K562 (cell line): ENCODE data around the gene ST6GALNAC3. TPM values are rescaled to one million over a fixed set of nuclear protein-coding genes. Genes with fewer than 3 reads are reported as not detected.

ENCODE experiments used
- ATAC-seq: fragments of 200-7000 bp; cut with Tn5 transposase; 3 replicates; pipeline ENCODE4 v1.9.1; 2020; ENCODE audit warnings: moderate library complexity
- BruUV-seq: library from RNA; stranded (reverse); fragments of 400-500 nt; replicated peaks from 2 replicates; lab custom pipeline; 2021; lab: Mats Ljungman, UMichigan
- CTCF ChIA-PET: fragments of 300-600 bp; formaldehyde crosslinking; extraction: SDS; loops from one replicate; lab custom pipeline; 2021; ENCODE audit warnings: low intra/inter-chr PET ratio; lab: Yijun Ruan, JAX
- POLR2A ChIA-PET: fragments of 300-600, 350-650 bp; sonication (Branson Sonifier 250); formaldehyde crosslinking; extraction: SDS; loops from one replicate; lab custom pipeline; 2021; ENCODE audit warnings: antibody characterized with exemption, inconsistent platforms; lab: Yijun Ruan, JAX
- DNase-seq, 4 experiments: peaks; one replicate each; pipeline versions ENCODE4 v3.0.0 to v3.0.0-alpha.2; 2011 to 2018; ENCODE audit warnings: low spot score in 3 of 4, mixed read lengths in 3 of 4; ENCODE audit errors: extremely low read depth in 1 of 4
- FAIRE-seq: peaks from 2 replicates; lab custom pipeline; 2011; peaks lifted over from hg19 to GRCh38; lab: Jason Lieb, UNC
- H2AFZ ChIP-seq: 2 replicates; pipeline ENCODE4 v1.6.0; 2011; ENCODE audit warnings: low read depth, low read length, control low read depth, inconsistent platforms
- H3K27ac ChIP-seq: fragments of 200-600 bp; 3 replicates; pipeline ENCODE4 v1.8.0; 2011; ENCODE audit warnings: low read depth, mild to moderate bottlenecking, control low read depth, inconsistent platforms, low read length, moderate library complexity, mixed read lengths; ENCODE audit errors: extremely low read depth
- H3K27me3 ChIP-seq, 2 experiments: fragments of 300-600 bp in 1 of 2; 2 replicates in 1 of 2; 3 replicates in 1 of 2; pipeline versions ENCODE4 v1.6.0 to v1.8.0; 2011; ENCODE audit warnings: inconsistent platforms in 2 of 2, low read length in 2 of 2, mild to moderate bottlenecking in 1 of 2, mixed read lengths in 1 of 2, moderate library complexity in 1 of 2; ENCODE audit not compliant: control insufficient read depth in 2 of 2, insufficient read depth in 2 of 2
- H3K36me3 ChIP-seq: fragments of 300-600 bp; 3 replicates; pipeline ENCODE4 v1.8.0; 2011; ENCODE audit warnings: mild to moderate bottlenecking, low read length, inconsistent platforms; ENCODE audit not compliant: control insufficient read depth, insufficient read depth
- H3K4me1 ChIP-seq, 2 experiments: fragments of 200-600 bp in 1 of 2; replicated peaks in 1 of 2; 2 replicates in 1 of 2; 3 replicates in 1 of 2; pipeline versions ENCODE4 v1.5.1 to v1.8.0; 2011; ENCODE audit warnings: inconsistent platforms in 2 of 2, low read length in 2 of 2, mild to moderate bottlenecking in 1 of 2, mixed read lengths in 1 of 2, moderate library complexity in 1 of 2; ENCODE audit not compliant: control insufficient read depth in 2 of 2, insufficient read depth in 2 of 2
- H3K4me2 ChIP-seq: 2 replicates; pipeline ENCODE4 v1.6.1; 2011; ENCODE audit warnings: low read length, control low read depth, inconsistent platforms, mixed read lengths; ENCODE audit not compliant: insufficient read depth
- H3K4me3 ChIP-seq: fragments of 200-600 bp; sonication (generic), shearing (Covaris generic); 2 replicates; pipeline ENCODE4 v1.5.1; 2016; ENCODE audit warnings: control low read depth, inconsistent platforms
- H3K79me2 ChIP-seq: fragments of 200-600 bp; 3 replicates; pipeline ENCODE4 v1.8.0; 2011; ENCODE audit warnings: low read length, inconsistent platforms; ENCODE audit not compliant: control insufficient read depth, insufficient read depth
- H3K9ac ChIP-seq, 2 experiments: 2 replicates each; pipeline versions ENCODE4 v1.6.0 to v1.6.1; 2011; ENCODE audit warnings: low read depth in 2 of 2, low read length in 2 of 2, control low read depth in 1 of 2, inconsistent platforms in 1 of 2, mild to moderate bottlenecking in 1 of 2, mixed read lengths in 1 of 2; ENCODE audit not compliant: insufficient read depth in 1 of 2
- H3K9me1 ChIP-seq: one replicate; pipeline ENCODE4 v1.6.0; 2011; ENCODE audit warnings: inconsistent platforms, mild to moderate bottlenecking, low read length, moderate library complexity; ENCODE audit not compliant: control insufficient read depth, insufficient read depth
- H3K9me3 ChIP-seq: replicated peaks from 2 replicates; pipeline ENCODE4 v1.5.1; 2011; ENCODE audit warnings: low read depth, low read length, inconsistent platforms; ENCODE audit not compliant: control insufficient read depth, insufficient read depth
- H4K20me1 ChIP-seq: replicated peaks from 2 replicates; pipeline ENCODE4 v1.6.1; 2011; ENCODE audit warnings: low read length, inconsistent platforms, mixed read lengths; ENCODE audit not compliant: control insufficient read depth, insufficient read depth
- CBFA2T3 ChIP-seq: fragments of 450-650 bp; IDR thresholded peaks from 2 replicates; pipeline ENCODE4 v1.6.1; 2017
- CBX8 ChIP-seq: fragments of 200-600 bp; sonication (generic); IDR thresholded peaks from 2 replicates; pipeline ENCODE4 v1.6.1; 2012; ENCODE audit warnings: borderline replicate concordance, mixed run types, low read depth, mild to moderate bottlenecking, moderate library complexity, mixed read lengths, low read length, control low read depth, inconsistent platforms; ENCODE audit not compliant: poor library complexity, severe bottlenecking; ENCODE audit errors: extremely low read depth
- CTBP1 ChIP-seq: fragments of 450-650 bp; IDR thresholded peaks from 2 replicates; pipeline ENCODE4 v1.6.1; 2016; ENCODE audit warnings: borderline replicate concordance
- GATA2 ChIP-seq: sonication (generic); formaldehyde crosslinking; IDR thresholded peaks from 2 replicates; pipeline ENCODE4 v1.4.0; 2020; ENCODE audit warnings: mild to moderate bottlenecking, missing genetic modification reagents
- HSF4 ChIP-seq: fragments of 250-450 bp; sonication (Bioruptor Pico); IDR thresholded peaks from 2 replicates; pipeline ENCODE4 v2.1.2; 2022; ENCODE audit warnings: mild to moderate bottlenecking, moderate library complexity, borderline replicate concordance
- NCOA4 ChIP-seq: fragments of 450-650 bp; IDR thresholded peaks from 2 replicates; pipeline ENCODE4 v1.6.1; 2018; ENCODE audit warnings: mild to moderate bottlenecking; ENCODE audit not compliant: partially characterized antibody
- RAD21 ChIP-seq, 2 experiments: fragments of 250-450 bp in 1 of 2; fragments of 450-650 bp in 1 of 2; sonication (Bioruptor Pico) in 1 of 2; formaldehyde crosslinking in 1 of 2; IDR thresholded peaks in 1 of 2; conservative IDR thresholded peaks in 1 of 2; 2 replicates each; pipeline versions ENCODE4 v1.4.0 to v1.8.0; 2020 to 2022; ENCODE audit warnings: mild to moderate bottlenecking in 2 of 2, moderate library complexity in 1 of 2
- RB1 ChIP-seq: fragments of 450-650 bp; IDR thresholded peaks from 2 replicates; pipeline ENCODE4 v1.6.1; 2017; ENCODE audit warnings: low read depth, mild to moderate bottlenecking
- RBFOX2 ChIP-seq: fragments of 200-400 bp; formaldehyde crosslinking; IDR thresholded peaks from 2 replicates; pipeline ENCODE4 v1.6.1; 2017; ENCODE audit warnings: low read depth, mild to moderate bottlenecking, low read length, moderate library complexity
- RBM15 ChIP-seq: fragments of 200-400 bp; formaldehyde crosslinking; IDR thresholded peaks from 2 replicates; pipeline ENCODE4 v1.6.1; 2018; ENCODE audit warnings: mild to moderate bottlenecking, low read length, moderate library complexity; ENCODE audit not compliant: insufficient read depth
- SRSF1 ChIP-seq: fragments of 200-400 bp; formaldehyde crosslinking; IDR thresholded peaks from 2 replicates; pipeline ENCODE4 v1.6.1; 2017; ENCODE audit warnings: mild to moderate bottlenecking, low read depth, low read length, moderate library complexity
- ZBTB8A ChIP-seq: fragments of 450-650 bp; IDR thresholded peaks from 2 replicates; pipeline ENCODE4 v1.6.1; 2018; ENCODE audit warnings: mild to moderate bottlenecking, moderate library complexity; ENCODE audit not compliant: partially characterized antibody
- ZNF507 ChIP-seq: conservative IDR thresholded peaks from 2 replicates; pipeline ENCODE4 v1.6.1; 2017; ENCODE audit warnings: missing genetic modification characterization, missing compliant biosample characterization
- WGBS: fragments of 100-300 bp; shearing (Covaris generic); methylation state at CpG from one replicate; pipeline ENCODE4 v1.1.6; 2016; ENCODE audit warnings: low coverage, mixed read lengths; ENCODE audit not compliant: insufficient coverage; ENCODE audit errors: missing lambda C conversion rate; 5-methylcytosine and 5-hydroxymethylcytosine counted together
- in situ Hi-C: fragments of 300-500 bp; cut with MboI; formaldehyde crosslinking; loops from 4 replicates; pipeline ENCODE4 v1.15.0; 2018; ENCODE audit warnings: inconsistent platforms, mixed read lengths
- intact Hi-C: fragments of 100-400 bp; cut with micrococcal nuclease; formaldehyde crosslinking; loops from 2 replicates; pipeline ENCODE4 v1.14.2; 2022
- polyA plus RNA-seq, 8 experiments: library from polyadenylated mRNA; depleted of rRNA in 4 of 8; stranded (reverse) in 5 of 8; unstranded in 3 of 8; fragments of >200 nt; fragmentation: Nextera tagmentation in 2 of 8; fragmentation: Illumina TruSeq in 1 of 8; extraction: Ambion mirVana in 2 of 8; extraction: Trizol in 1 of 8; gene quantifications; 2 replicates each; pipeline versions ENCODE4 v1.2.1 to v1.2.3, GENCODE V29; 2011 to 2014; ENCODE audit warnings: inconsistent platforms in 1 of 8, missing spikeins in 1 of 8
- total RNA-seq, 7 experiments: library from RNA; depleted of rRNA in 6 of 7; stranded (reverse); fragments of >200 nt in 6 of 7; fragmentation: Illumina TruSeq in 2 of 7; extraction: Trizol in 2 of 7; gene quantifications; 2 replicates each; pipeline versions ENCODE4 v1.2.1 to v1.2.3, GENCODE V29; 2011 to 2021; ENCODE audit warnings: low replicate concordance in 1 of 7
- TF ChIP-seq, protein P1 (sequence below): fragments of 250-450 bp; sonication (Bioruptor Pico); IDR thresholded peaks from 2 replicates; pipeline ENCODE4 v1.9.0; 2021; ENCODE audit warnings: mild to moderate bottlenecking, inconsistent platforms

ST6GALNAC3 gene
- total and polyA plus RNA-seq, 9 of the 15 experiments (the other 6 are each of a cell fraction or from before 2014, with no cell fraction given) = 0.04 to 0.29 (median 0.18) TPM; not detected in 6

DNA sequence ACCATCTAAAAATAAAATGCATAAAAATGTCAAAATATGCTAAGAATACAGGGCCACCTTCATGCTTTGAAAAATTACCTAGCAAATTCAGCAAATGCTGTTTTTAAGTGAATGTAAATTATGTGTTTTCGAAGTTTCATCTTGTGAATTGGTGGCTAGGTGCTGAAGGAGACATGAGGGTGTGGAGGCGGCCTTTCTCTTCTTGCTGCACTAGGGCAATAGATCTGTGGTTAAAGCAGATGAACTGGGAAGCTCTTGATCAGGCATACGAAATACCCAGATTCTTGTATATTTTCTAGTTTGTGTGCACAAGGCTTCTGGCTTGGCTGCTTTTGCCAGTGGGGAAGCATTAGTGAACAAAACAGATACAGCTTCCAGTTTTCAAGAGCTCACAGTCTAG, 224.5 kb downstream of the ST6GALNAC3 start:
- Histone ChIP-seq H3K9me3 (no peaks in the 10 kb centered on the region), H2AFZ (no peak overlapping the region), H3K9ac (no peak overlapping the region), H3K4me2 (no peak overlapping the region), H3K27ac (no peak overlapping the region)
- intact Hi-C loops (no loop called here), in situ Hi-C loops (no loop called here)
- no peak for DNase-seq
- TF ChIP-seq CBFA2T3 (no peak), GATA2 (no peak), ZBTB8A (no peak), RBFOX2 (no peak), CTBP1 (no peak), HSF4 (CRISPR knock-in tag) (no peak), CBX8 (no peak), NCOA4 (no peak), RB1 (no peak), ZNF507 (tag) (no peak), RAD21 (CRISPR knock-in tag; conservative IDR thresholded peaks at IDR 0.05 in 1 of 2, IDR thresholded peaks at IDR 0.05 in 1 of 2) (no peak), SRSF1 (no peak), RBM15 (no peak)
- TF ChIP-seq, protein P1, sequence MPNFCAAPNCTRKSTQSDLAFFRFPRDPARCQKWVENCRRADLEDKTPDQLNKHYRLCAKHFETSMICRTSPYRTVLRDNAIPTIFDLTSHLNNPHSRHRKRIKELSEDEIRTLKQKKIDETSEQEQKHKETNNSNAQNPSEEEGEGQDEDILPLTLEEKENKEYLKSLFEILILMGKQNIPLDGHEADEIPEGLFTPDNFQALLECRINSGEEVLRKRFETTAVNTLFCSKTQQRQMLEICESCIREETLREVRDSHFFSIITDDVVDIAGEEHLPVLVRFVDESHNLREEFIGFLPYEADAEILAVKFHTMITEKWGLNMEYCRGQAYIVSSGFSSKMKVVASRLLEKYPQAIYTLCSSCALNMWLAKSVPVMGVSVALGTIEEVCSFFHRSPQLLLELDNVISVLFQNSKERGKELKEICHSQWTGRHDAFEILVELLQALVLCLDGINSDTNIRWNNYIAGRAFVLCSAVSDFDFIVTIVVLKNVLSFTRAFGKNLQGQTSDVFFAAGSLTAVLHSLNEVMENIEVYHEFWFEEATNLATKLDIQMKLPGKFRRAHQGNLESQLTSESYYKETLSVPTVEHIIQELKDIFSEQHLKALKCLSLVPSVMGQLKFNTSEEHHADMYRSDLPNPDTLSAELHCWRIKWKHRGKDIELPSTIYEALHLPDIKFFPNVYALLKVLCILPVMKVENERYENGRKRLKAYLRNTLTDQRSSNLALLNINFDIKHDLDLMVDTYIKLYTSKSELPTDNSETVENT = no peak
- TF ChIP-seq, all 486 proteins: peak for 0
- FAIRE-seq = no peak
- Histone ChIP-seq H3K4me3 (no peak overlapping the region), H3K4me1 (no peaks in the 10 kb centered on the region), H3K79me2 (no peaks in the 10 kb centered on the region), H3K9me1 (no peaks in the 10 kb centered on the region), H4K20me1 (no peaks in the 10 kb centered on the region), H3K36me3 (no peaks in the 10 kb centered on the region), H3K27me3 (no peaks in the 10 kb centered on the region)
- ATAC-seq = no peak
- POLR2A ChIA-PET = interaction anchor here (0.6 to 0.8 kb wide), 2 partner anchors 576 to 1015 kb away, joined by 3 read pairs; no protein-coding TSS in a partner anchor
- WGBS = 0% methylated on average over 3 of the region's 3 CpGs
- BruUV-seq = no TSS peak
- CTCF ChIA-PET = no interaction called here
